ENCODE results near the gene PTPRK. TPM values are rescaled to one million over a fixed set of nuclear protein-coding genes. Genes with fewer than 3 reads are reported as not detected.
A peak's percentile ranks its signal among the peaks of the same experiment; 100 is the strongest.
"Not testable (repeated sequence)": the region's sequence is repeated elsewhere in the genome, so short reads cannot be mapped to it uniquely, and the experiment has no call there.

Gene PTPRK
- polyA plus RNA-seq, 1 experiment: 37.8 TPM

DNA sequence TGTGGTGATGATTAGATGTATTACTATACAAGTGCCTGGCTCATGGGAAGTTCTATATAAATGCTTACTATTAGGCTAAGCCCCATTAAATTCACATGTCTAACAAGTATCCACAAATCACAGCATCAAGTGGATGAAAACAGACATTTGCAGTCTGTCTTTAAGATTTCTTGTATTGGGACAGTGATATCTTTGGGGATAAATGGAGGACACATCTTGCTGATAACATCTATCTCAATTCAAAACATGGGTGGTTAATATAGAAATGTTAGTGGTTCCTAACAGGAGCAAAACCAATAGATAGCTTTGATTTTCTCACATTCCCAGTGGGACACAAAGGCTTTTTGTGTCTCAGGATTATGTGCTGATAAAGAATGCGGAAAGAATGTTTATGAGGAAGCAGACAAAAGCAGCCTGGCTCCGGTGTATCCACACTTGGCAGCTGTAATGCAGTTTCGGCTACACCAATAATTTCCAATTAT, 29.3 kb downstream of the PTPRK start:
- POLR2A ChIA-PET: no interaction called here

DNA sequence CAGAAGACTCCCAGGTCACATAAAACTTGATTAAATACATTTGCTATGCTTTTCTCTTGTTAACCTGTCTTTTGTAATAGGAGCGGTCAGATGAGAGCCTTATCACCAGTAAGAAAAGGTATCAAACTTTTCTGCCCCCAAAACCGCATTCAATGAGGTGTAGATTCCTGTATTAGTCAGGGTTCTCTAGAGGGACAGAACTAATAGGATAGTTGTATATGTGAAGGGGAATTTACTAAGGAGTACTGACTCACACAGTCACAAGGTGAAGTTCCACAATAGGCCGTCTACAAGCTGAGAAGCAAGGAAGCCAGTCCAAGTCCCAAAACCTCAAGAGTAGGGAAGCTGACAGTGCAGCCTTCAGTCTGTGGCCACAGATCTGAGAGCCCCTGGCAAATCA, 32.7 kb downstream of the PTPRK start:
- POLR2A ChIA-PET: no interaction called here
- H3K27me3 ChIP-seq (ENCODE audit: control insufficient read depth, insufficient read depth, low read length): no peaks in the 10 kb centered on the region
- H3K27ac ChIP-seq (ENCODE audit: low read depth, low read length): no peak overlapping the region
- TF ChIP-seq, protein P1, sequence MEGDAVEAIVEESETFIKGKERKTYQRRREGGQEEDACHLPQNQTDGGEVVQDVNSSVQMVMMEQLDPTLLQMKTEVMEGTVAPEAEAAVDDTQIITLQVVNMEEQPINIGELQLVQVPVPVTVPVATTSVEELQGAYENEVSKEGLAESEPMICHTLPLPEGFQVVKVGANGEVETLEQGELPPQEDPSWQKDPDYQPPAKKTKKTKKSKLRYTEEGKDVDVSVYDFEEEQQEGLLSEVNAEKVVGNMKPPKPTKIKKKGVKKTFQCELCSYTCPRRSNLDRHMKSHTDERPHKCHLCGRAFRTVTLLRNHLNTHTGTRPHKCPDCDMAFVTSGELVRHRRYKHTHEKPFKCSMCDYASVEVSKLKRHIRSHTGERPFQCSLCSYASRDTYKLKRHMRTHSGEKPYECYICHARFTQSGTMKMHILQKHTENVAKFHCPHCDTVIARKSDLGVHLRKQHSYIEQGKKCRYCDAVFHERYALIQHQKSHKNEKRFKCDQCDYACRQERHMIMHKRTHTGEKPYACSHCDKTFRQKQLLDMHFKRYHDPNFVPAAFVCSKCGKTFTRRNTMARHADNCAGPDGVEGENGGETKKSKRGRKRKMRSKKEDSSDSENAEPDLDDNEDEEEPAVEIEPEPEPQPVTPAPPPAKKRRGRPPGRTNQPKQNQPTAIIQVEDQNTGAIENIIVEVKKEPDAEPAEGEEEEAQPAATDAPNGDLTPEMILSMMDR (IDR thresholded peaks at IDR 0.05; ENCODE audit: low read depth, low read length): no peak
- DNase-seq (ENCODE audit: low read depth, low spot score): no peak
- H3K4me3 ChIP-seq (ENCODE audit: low read depth, low read length): no peak overlapping the region
- CTCF ChIA-PET: interaction anchor here (0.6 kb wide), 1 partner anchor 18 kb away, joined by 4 read pairs; no protein-coding TSS in a partner anchor
- no peaks in the 10 kb centered on the region for H3K9me3 ChIP-seq (ENCODE audit: control insufficient read depth, insufficient read depth, low read length)

More for the DNA sequence above, 29.3 kb downstream of the PTPRK start:
- TF ChIP-seq, protein P1 (IDR thresholded peaks at IDR 0.05; ENCODE audit: low read depth, low read length): no peak
- Histone ChIP-seq H3K27me3 (ENCODE audit: control insufficient read depth, insufficient read depth, low read length) (no peaks in the 10 kb centered on the region), H3K9me3 (ENCODE audit: control insufficient read depth, insufficient read depth, low read length) (no peaks in the 10 kb centered on the region), H3K4me3 (ENCODE audit: low read depth, low read length) (peak overlapping the region; percentile 1; the same call in 1 of the 2 replicates), H3K27ac (ENCODE audit: low read depth, low read length) (no peak overlapping the region)
- DNase-seq (ENCODE audit: low read depth, low spot score): no peak
- CTCF ChIA-PET: no interaction called here

DNA sequence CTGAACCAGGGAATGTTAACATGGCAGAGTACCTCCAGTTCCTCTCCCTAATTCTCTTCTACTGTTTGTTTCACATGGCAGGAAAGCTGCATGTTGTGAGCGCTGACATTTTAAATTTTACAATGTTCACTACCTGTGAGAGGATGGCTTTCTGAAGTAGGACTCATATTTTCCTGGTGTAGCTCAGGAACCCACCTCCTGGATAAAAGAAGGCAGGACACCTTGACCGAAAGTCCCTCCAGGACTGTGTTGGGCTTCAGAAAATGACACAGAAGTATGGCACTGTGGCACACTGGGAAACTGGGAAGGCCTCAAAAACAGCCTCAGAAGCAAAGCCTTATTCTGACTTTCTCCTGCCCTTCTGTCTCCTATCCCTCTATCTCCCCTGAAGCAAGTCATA, 33.3 kb downstream of the PTPRK start:
- H3K9me3 ChIP-seq (ENCODE audit: control insufficient read depth, insufficient read depth, low read length): no peaks in the 10 kb centered on the region
- no peak overlapping the region for H3K27ac ChIP-seq (ENCODE audit: low read depth, low read length)
- H3K27me3 ChIP-seq (ENCODE audit: control insufficient read depth, insufficient read depth, low read length): no peaks in the 10 kb centered on the region
- ChIA-PET CTCF (no interaction called here), POLR2A (no interaction called here)
- DNase-seq (ENCODE audit: low read depth, low spot score): no peak
- no peak overlapping the region for H3K4me3 ChIP-seq (ENCODE audit: low read depth, low read length)
- TF ChIP-seq, protein P1 (IDR thresholded peaks at IDR 0.05; ENCODE audit: low read depth, low read length): peak; percentile 30

DNA sequence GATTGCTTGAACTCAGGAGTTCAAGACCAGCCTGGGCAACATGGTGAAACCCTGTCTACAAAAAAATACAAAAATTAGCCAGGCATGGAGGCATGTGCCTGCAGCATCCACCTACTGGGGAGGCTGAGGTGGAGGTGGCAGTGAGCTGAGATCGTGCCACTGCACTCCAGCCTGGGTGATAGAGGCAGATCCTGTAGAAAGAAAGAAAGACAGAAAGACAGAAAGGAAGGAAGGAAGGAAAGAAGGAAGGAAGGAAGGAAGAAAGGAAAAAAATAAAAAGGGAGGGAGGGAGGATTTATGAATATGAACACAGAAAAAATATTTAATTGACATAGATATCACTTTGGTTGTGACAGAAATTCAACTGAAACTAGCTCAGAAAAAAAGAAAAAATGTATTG, 33.8 kb downstream of the PTPRK start:
- CTCF ChIA-PET: interaction anchor here (0.6 kb wide), 1 partner anchor 625 kb away, joined by 3 read pairs; no protein-coding TSS in a partner anchor
- H3K27me3 ChIP-seq (ENCODE audit: control insufficient read depth, insufficient read depth, low read length); H3K4me3 ChIP-seq (ENCODE audit: low read depth, low read length); POLR2A ChIA-PET; H3K27ac ChIP-seq (ENCODE audit: low read depth, low read length); H3K9me3 ChIP-seq (ENCODE audit: control insufficient read depth, insufficient read depth, low read length); DNase-seq (ENCODE audit: low read depth, low spot score): not testable (repeated sequence)

DNA sequence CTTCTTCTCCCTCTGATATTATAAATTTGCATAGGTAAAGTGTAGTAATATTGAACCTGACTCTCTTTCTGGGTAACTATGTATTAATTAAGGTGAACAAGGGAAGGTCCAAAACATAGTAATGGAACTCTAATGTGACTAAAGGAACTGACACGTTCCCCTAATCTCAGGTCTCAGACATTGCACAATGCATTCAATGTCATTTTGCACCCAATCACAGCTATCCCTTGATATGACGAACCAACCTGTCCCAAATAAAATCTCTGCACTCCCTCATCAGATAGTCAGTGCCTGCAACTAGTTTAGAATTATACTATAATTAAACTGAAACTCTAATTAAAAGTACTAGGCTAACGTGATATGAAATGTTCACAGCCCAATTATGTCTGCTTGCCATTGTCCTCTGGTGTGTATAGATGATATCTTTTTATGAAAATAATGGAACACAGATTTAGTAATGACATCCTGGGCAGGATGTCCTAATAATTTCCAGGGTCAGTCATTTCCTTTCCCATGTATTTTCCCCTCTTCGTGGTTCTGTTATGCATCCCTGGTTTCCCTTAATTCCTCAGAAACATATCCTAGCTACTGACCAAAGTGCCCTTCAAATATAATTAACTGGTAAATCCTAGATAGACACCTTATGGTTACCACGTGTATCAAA, 36.8 kb downstream of the PTPRK start:
- no peaks in the 10 kb centered on the region for H3K9me3 ChIP-seq (ENCODE audit: control insufficient read depth, insufficient read depth, low read length)
- no peak overlapping the region for H3K27ac ChIP-seq (ENCODE audit: low read depth, low read length)
- ChIA-PET CTCF (no interaction called here), POLR2A (no interaction called here)
- H3K4me3 ChIP-seq (ENCODE audit: low read depth, low read length): no peak overlapping the region
- DNase-seq (ENCODE audit: low read depth, low spot score): no peak
- H3K27me3 ChIP-seq (ENCODE audit: control insufficient read depth, insufficient read depth, low read length): no peaks in the 10 kb centered on the region
- TF ChIP-seq, protein P1 (IDR thresholded peaks at IDR 0.05; ENCODE audit: low read depth, low read length): no peak
